ENCODE measurements around the gene CA9.

DNA sequence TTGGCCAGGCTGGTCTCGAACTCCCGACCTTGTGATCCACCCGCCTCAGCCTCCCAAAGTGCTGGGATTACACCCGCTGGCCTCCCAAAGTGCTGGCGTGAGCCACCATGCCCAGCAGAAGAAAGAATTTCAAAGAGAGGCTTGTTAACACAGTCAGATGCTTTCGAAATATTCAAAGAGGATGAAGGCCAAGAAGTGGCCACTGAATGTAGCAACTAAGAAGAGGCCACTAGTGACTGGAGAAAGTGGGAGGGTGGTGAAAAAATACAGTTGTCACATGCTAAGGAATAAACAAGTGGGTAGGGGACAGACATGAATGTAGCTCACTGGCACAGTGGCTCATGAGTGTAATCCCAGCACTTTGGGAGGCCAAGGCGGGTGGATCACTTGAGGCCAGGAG is 29.0 kb downstream of the CA9 start:
- TF ChIP-seq, protein P1, sequence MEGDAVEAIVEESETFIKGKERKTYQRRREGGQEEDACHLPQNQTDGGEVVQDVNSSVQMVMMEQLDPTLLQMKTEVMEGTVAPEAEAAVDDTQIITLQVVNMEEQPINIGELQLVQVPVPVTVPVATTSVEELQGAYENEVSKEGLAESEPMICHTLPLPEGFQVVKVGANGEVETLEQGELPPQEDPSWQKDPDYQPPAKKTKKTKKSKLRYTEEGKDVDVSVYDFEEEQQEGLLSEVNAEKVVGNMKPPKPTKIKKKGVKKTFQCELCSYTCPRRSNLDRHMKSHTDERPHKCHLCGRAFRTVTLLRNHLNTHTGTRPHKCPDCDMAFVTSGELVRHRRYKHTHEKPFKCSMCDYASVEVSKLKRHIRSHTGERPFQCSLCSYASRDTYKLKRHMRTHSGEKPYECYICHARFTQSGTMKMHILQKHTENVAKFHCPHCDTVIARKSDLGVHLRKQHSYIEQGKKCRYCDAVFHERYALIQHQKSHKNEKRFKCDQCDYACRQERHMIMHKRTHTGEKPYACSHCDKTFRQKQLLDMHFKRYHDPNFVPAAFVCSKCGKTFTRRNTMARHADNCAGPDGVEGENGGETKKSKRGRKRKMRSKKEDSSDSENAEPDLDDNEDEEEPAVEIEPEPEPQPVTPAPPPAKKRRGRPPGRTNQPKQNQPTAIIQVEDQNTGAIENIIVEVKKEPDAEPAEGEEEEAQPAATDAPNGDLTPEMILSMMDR (conservative IDR thresholded peaks at IDR 0.05), result no peak
- TF ChIP-seq ZFX (IDR thresholded peaks at IDR 0.05), result no peak

Data from C4-2B (cell line).